HG03045 (cell line): ENCODE results near the gene GDF2.

Source experiments
- ATAC-seq: cut with Tn5 transposase; IDR thresholded peaks from one replicate; pipeline ENCODE4 v1.9.1; 2021; ENCODE audit warnings: mild to moderate bottlenecking, moderate library complexity; ENCODE audit not compliant: unreplicated experiment

GDF2 gene

GRCh38 chr10:47311193-47311931 lies 10.9 kb upstream of the GDF2 start:
- ATAC-seq = no peak

DNA sequence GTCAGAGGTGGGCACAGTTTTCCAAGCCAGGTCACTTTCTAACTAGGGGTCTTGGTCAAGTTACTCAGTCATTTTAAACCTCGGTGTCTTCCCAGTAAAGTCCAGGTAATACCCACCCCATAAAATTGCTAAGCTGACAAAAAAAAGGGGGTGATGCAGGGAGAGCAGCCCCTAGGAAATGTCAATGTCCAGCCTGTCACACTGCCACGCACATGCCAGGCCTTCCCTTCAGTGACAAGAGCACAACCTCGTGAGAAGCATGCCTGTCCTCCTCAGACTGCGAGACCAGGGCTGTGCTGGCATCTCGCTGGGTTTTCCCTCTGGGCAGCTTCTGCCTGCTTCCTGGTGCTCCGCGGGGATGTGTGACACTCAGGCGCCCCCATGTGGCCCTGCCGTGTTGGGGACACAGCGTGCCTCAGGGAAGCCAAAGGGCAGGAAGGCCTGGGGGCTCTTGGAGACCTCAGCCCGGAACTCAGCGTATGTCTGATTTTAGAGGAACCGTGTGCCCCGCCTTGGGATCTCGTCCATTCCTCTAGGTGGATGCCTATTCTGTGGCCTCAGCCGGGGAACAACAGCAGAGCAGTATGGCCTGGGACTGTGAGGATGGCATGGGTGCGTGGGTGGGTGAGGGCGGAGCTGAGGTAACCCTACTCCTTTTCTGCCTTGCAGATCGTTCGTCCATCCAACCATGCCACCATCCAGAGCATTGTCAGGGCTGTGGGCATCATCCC lies 10.2 kb upstream of the GDF2 start:
- ATAC-seq = no peak

DNA sequence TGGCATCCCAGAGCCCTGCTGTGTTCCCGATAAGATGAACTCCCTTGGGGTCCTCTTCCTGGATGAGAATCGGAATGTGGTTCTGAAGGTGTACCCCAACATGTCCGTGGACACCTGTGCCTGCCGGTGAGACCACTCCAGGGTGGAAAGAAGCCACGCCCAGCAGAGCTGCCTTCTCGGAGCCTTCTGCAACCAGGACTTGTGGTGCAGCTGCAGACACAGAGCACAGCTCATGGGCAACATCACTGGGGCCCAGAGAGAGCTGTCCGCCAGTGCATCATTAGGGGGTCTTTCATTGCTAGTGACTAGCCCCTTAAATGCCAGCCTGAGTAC lies 9.6 kb upstream of the GDF2 start:
- ATAC-seq = no peak

GRCh38 chr10:47314416-47314970 lies 7.8 kb upstream of the GDF2 start:
- no peak for ATAC-seq

- no peak for ATAC-seq
These were observed 6.8 kb upstream of the GDF2 start for GRCh38 chr10:47315421-47315820.

- no peak for ATAC-seq
These were observed 6.1 kb upstream of the GDF2 start for GRCh38 chr10:47316131-47316530.

DNA sequence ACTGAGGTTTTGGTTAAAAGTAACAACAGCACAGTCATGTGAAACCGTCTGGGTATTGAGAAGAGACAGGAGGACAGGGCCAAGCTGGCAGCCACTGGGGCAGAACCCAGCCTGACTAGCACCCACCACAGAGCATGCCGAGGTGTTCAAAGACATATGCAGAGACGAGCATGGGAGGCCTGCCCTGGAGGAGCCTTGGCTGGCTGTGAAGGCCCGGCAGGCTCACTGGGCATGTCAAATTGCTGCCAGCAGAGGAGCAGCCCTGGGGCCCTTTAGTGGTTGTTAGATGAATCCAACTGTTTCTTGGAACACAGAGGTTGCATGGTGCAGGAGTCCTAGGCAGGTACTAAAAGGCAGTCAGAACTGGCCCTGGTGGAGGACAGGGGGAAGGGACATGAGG lies 5.0 kb upstream of the GDF2 start:
- ATAC-seq = no peak

GRCh38 chr10:47318706-47319105 lies 3.5 kb upstream of the GDF2 start:
- ATAC-seq = no peak

DNA sequence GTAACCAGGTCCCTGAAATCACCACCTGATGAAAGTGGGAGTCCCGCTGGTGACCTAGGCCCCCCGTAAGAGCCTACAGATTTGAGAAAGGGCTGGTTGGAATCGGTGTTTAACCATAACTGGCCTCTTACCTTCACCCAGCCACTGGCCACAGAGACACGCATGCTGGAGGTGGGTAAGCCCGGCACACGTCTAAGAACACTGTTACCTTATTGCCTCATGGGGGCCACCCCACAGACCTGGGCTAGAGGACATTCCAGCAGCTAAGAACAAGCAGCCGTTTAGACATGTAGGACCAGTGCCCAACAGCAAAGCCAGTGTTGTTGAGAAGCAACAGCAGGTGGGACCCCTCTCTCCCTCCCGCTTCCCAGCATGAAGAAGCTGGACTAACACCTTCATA lies 2.5 kb upstream of the GDF2 start:
- no peak for ATAC-seq

GRCh38 chr10:47320812-47321211 lies 1.4 kb upstream of the GDF2 start:
- no peak for ATAC-seq

DNA sequence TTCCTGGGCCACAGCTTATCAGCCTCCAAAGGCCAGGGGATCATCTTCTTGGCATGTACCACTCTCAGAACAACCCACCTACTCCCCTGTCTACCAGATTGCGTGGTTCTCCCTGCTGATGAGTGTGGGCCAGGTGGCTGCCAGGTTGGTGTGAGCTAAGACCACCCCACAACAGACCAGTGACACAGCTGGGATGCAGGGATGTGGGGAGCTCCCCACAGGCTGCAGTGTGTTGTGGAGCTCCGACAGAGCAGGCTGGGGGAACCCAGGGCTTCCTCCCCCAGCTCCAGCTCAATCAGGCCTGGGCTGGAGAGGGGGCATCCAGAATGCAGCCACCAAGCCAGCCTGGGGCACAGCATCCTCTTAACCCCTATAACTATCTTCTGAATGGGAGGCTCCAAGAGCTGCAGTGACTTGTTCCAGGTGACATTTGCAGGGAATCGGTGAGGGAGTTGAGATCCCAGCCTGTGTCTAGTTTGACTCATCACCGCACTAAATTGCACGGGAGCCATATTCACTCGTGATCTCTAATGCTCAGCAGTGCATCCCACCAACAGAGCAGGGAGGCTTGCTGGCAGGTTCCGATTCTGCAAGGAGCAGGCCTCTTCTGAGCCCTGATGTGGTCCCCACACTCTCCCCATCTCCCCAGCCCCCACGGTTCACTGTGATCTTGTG lies 596 bp upstream of the GDF2 start:
- no peak for ATAC-seq

GRCh38 chr10:47323087-47323486 lies 833 bp downstream of the GDF2 start:
- no peak for ATAC-seq

- ATAC-seq = no peak
These were observed 1.5 kb downstream of the GDF2 start for GRCh38 chr10:47323636-47324296.

- no peak for ATAC-seq
These were observed 3.3 kb downstream of the GDF2 start for GRCh38 chr10:47325303-47326291.

- no peak for ATAC-seq
These were observed 4.2 kb downstream of the GDF2 start for GRCh38 chr10:47326306-47326926.

- ATAC-seq = no peak
These were observed 4.7 kb downstream of the GDF2 start for GRCh38 chr10:47326927-47327330.

DNA sequence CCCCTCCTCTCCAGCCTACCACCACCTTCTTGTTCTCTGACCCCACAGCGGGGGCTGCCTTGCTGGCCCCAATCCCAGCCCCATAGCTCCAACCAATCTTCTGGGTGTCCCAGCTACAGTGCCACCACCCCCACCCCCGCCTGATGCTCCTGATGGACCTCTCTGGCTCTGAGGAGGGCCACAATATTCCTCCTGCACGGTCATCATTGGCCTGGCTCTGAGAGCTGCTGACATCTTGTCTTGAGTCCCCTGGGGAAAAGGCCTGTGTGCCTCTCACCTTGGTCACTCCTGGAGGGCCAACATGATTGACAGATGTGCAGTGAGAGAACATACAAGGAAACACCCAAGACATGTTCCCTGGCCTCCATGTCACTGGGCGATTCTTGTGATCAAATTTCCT lies 7.6 kb downstream of the GDF2 start:
- no peak for ATAC-seq

DNA sequence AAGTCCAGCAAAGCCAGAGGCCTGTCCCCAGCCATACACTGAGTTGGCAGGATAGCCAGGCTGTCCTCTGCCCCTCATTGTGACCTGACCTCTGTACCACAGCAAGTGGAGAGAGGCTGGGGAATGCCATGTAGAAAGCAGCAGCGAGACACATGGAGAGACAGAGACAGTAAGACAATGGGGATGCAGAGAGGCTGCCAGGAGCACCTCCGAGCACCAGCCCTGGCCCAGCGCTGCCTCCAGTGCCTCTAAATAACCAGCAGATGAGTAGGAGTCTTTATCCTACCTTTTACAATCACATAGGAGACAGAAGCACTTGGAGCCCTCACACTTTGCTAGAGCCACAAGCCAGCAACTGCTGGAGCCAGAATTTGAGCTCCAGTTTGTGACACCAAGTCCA lies 8.1 kb downstream of the GDF2 start:
- ATAC-seq = no peak

- ATAC-seq = no peak
These were observed 8.6 kb downstream of the GDF2 start for GRCh38 chr10:47330804-47331203.

DNA sequence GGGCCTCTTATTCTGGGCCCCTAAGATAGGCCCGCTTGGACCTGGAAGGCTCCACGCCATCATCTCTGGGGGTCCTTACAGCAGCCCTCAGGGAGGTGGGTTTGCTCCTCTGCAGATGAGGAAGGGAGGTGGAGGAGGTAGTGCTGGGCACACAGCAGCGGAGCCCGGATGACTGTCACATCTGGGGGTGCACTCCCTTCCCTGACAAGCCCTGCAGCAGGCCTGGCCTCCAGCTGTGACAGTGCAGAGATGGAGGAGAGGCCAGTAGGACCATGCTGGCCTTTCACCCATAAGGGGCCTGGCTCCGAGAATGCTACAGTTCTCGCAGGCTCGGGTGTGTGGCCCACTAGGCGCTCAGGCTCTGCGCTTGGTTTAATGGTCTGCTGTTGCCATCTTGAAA lies 9.2 kb downstream of the GDF2 start:
- ATAC-seq = no peak
